HG02885 (cell line): ENCODE measurements around the gene KLHL15.
A peak's percentile ranks its signal among the peaks of the same experiment; 100 is the strongest.

Source experiments
- ATAC-seq: cut with Tn5 transposase; IDR thresholded peaks from one replicate; pipeline ENCODE4 v1.9.1; 2021; ENCODE audit warnings: mild to moderate bottlenecking; ENCODE audit not compliant: unreplicated experiment, poor library complexity

The KLHL15 gene

DNA sequence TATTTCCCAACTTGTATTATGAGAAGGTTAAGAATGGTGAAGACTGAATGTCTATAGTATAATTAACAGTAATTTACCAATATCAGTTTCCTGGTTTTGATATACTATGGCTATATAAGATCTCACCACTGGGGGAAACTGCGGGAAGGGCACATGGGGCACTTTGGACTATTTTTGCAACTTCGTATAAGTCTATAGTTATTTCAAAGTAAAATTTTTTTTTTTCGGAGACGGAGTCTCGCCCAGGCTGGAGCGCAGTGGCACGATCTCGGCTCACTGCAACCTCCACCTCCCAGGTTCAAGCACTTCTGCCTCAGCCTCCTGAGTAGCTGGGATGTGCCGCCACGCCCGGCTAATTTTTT, 73.1 kb downstream of the KLHL15 start:
- no peak for ATAC-seq

DNA sequence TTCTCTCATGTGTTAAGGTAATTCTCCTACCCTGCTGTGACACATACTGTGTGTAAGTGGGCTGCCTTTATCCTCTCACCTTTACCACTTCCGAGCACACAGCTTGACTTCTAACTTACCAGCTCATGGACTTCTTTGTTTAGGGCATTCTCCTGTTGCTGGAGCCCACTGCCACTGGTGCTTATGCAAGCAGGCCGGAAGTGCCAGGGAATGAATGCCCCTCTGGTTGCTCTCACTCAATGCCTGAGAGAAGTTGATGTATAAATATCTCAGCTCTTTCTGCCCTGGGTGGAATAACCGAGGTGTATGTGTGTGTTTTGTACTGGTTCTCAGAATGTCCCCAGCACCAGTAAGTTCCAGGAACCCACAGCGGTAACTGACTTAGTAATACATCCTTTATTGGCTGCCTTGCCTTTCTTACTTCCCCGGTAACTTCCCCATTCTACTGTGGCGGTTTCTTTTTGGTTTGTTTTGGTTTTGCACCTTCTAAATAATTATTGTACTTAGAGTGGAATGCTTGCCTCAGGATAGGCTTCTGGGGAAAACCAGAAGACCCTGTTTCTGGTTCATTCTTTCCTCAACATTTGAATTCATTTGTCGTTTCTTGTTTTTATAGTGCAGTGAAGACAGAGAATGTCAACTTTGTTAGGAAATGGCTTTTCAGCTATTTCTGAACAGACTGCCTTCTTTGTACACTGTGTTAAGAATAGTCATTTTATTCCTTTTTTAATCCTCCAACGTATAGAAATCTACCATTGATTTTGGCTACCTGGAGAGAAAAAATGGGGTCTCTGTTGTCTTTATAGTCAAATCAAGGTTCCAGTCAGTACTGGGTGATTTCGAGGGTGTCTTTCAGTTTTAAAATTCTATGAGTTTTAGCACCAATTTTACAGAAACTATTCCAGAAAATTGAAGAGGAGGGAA, 73.7 kb downstream of the KLHL15 start:
- ATAC-seq: peak; percentile 96

DNA sequence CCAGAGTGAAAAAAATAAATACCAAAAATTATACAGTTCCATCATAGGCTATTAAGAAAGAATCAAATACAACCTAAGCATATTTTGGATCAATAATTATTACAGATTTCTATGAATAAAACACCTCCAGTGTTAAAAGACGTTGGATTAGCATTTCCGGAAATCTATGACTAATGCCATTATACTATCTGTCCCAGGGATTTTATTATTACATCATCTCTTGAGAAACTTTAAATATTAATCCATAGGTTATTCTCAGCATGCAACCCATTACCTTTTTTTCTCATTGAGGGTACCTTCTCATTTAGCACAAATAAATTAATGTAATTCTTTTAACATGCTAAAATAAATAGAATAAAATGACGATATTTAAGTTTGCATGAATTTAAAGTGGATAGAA, 74.6 kb downstream of the KLHL15 start:
- no peak for ATAC-seq

- no peak for ATAC-seq
Observed at GRCh38 chrX:23945206-23945605, 81.8 kb downstream of the KLHL15 start.

DNA sequence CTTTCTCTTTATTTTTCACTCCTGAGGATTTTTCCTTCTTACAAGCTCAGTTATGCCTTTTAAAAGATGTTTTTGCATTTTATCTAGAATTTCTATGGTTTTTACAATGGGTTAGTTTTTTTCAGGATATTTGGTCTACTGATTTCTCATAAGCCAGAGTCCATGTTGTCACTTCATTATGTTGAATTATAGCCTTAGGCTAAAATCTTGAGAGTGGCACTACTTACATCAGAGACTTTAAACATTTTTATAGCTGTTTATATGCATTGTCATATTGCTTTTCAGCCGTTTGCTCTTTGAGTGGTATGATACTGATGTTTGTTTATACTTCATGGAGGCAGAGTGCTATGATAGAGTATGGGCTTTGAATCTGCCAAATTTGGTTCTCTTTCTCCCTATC, 82.8 kb downstream of the KLHL15 start:
- ATAC-seq: no peak

- ATAC-seq: no peak
Observed at GRCh38 chrX:23939203-23939602, 87.8 kb downstream of the KLHL15 start.

- no peak for ATAC-seq
Observed at GRCh38 chrX:23938690-23939089, 88.3 kb downstream of the KLHL15 start.

DNA sequence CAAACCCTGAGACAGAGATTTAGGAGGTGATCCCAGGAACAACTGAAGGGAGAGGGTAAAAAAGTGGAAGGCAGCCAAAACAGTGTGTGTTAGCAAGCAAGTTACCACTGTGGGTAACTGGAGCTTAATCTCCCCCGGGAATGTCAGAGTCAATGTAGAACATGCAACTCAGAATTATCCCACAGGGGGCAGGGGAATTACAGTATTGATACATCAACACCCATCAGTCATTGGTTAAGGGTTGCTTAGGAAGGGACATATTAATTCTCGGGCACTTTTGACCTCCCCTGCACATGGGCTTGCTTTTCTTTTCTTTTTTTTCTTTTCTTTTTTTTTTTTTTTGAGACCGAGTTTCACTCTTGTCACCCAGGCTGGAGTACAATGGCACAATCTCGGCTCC, 89.9 kb downstream of the KLHL15 start:
- ATAC-seq: no peak

- ATAC-seq: no peak
Observed at GRCh38 chrX:23936180-23936579, 90.8 kb downstream of the KLHL15 start.

GRCh38 chrX:23935106-23935505, 91.9 kb downstream of the KLHL15 start:
- no peak for ATAC-seq
